ENCODE data around the gene EEA1. TPM values are rescaled to one million over a fixed set of nuclear protein-coding genes. Genes with fewer than 3 reads are reported as not detected.

Gene EEA1
- 24.6 and 34.9 TPM in 2 replicates for total RNA-seq (2013; cell fraction: nucleolus; rRNA removed)
- total RNA-seq (2014; rRNA removed) (9.3 and 10.8 TPM in 2 replicates), total RNA-seq (2014; rRNA removed; fragmentation: Illumina TruSeq; extraction: Trizol) (17.3 and 21.7 TPM in 2 replicates), total RNA-seq (2021) (26.5 and 27.7 TPM in 2 replicates), polyA plus RNA-seq (2011; rRNA removed) (9.7 and 16.5 TPM in 2 replicates), polyA plus RNA-seq (2014; fragmentation: Illumina TruSeq; extraction: Trizol) (20.0 and 23.0 TPM in 2 replicates), polyA plus RNA-seq (2014; fragmentation: Nextera tagmentation; extraction: Ambion mirVana) (1 to 10 TPM; 5.5 to 9.5 TPM), polyA plus RNA-seq (2014; rRNA removed) (4.9 and 6.9 TPM in 2 replicates), polyA plus RNA-seq (2016; fragmentation: Nextera tagmentation; extraction: Ambion mirVana) (10 to 100 TPM; 38.4 to 40.3 TPM), polyA minus RNA-seq (2011; rRNA and poly(A)+ RNA removed) (5.9 and 11.0 TPM in 2 replicates), Bru-seq, nascent RNA (percentile 81 among the genes with signal in this experiment), BruChase-seq, experiment 1, labeled RNA remaining after a 6-hour chase (percentile 81 among the genes with signal in this experiment), BruChase-seq, experiment 2, labeled RNA remaining after a 2-hour chase (percentile 82 among the genes with signal in this experiment)
- 2.3 TPM for polyA plus RNA-seq (2011; ENCODE audit: low read depth)
- polyA plus RNA-seq (2011; cell fraction: cytosol; rRNA removed) = 2.1 and 2.2 TPM in 2 replicates
- polyA plus RNA-seq (2011; cell fraction: nucleus; rRNA removed) = 6.8 and 9.4 TPM in 2 replicates
- 4.1 and 7.0 TPM in 2 replicates for polyA plus RNA-seq (2012)
- 11.2 and 17.9 TPM in 2 replicates for polyA minus RNA-seq (2011; cell fraction: cytosol; rRNA and poly(A)+ RNA removed)
- 9.7 and 10.8 TPM in 2 replicates for polyA minus RNA-seq (2011; cell fraction: nucleus; rRNA and poly(A)+ RNA removed)
- long read RNA-seq, experiment 1, partial matches to known transcripts = 14 of 18 reads
- long read RNA-seq, experiment 1, other reads (novel, unspliced or antisense) = 4 of 18 reads
- long read RNA-seq, experiment 2, partial matches to known transcripts = 34 of 40 reads
- long read RNA-seq, experiment 2, other reads (novel, unspliced or antisense) = 6 of 40 reads

DNA sequence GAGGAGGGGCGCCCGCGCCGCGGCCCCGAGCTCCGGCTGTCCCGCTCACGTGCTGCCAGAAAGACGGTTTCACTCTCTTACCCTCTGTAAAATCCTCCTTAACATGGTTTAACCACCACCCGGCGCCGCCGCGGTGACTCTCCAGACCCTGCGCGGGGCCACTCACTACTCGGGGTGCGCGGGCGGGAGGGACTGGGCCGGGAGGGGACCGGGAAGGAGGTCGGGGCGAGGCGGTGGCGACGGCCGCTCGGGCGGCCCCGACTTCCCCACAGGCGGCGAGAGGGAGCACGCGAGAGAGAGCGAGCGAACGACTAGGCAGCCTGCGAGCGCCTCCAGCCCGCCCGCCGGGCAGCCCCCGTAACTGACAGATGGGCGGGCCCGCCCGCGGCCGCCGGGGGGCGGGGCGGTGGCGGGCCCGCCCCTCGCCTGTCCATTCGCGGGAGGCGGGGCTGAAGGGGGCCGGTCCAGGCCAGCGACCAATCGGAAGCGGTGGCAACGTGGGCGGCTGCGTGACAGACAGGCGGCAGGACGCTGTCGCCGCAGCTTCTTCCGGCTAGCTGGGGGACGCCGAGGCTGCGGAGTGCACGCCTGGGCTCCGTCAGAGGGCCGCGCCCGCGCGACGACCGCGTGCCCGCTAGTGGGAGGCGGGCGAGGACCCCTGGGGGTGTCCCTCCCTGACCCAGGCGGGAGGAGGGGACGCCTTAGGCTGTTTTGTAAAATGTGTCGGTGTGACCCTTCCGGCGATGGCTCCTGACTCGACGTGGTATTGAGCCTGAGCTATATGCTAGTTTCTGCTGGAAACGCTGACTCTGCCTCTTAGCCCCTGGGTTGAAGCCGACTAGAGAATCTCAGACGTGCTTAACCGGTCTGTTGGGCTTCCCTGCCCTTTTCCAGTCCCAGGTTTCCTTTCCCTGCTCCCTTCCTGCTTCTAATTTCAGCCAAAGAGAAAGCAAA is at the start of gene EEA1:
Gene EEA1 (minus strand): TSS at position 334 of the 954 bp plus-strand sequence. CDS start 229 bp downstream, at position 105.
- Histone ChIP-seq H3K4me2 (ENCODE audit: control insufficient read depth, insufficient read depth) (peak within 1 kb of the TSS; percentile 99), H3K27me3 (replicated peaks in 1 of 2; ENCODE audit: control insufficient read depth in 2 of 2, insufficient read depth in 2 of 2, low read length in 1 of 2) (no peaks in the 10 kb centered on the region), H3K36me3 (ENCODE audit: control insufficient read depth in 2 of 2, insufficient read depth in 2 of 2, low read length in 1 of 2) (no peaks in the 10 kb centered on the region), H3K9me3 (replicated peaks; ENCODE audit: control insufficient read depth, insufficient read depth, low read length) (no peaks in the 10 kb centered on the region), H3K4me1 (ENCODE audit: control insufficient read depth, insufficient read depth, low read length) (peaks cover 4% of the 10 kb centered on the region), H3K9ac (ENCODE audit: control insufficient read depth, insufficient read depth, low read length) (peak within 1 kb of the TSS; percentile 98), H4K20me1 (ENCODE audit: control insufficient read depth, insufficient read depth) (no peaks in the 10 kb centered on the region), H3K79me2 (ENCODE audit: control insufficient read depth, insufficient read depth, low read length) (peaks cover 40% of the 10 kb centered on the region), H3K4me3 (peak within 1 kb of the TSS; percentile 79), H2AFZ (ENCODE audit: control insufficient read depth, low read depth, low read length) (peak within 1 kb of the TSS; percentile 90), H3K27ac (ENCODE audit: control insufficient read depth, insufficient read depth) (peak within 1 kb of the TSS; percentile 98)
- ATAC-seq = peak; percentile 87
- CTCF ChIA-PET = interaction anchor here (0.6 to 1.9 kb wide), 15 partner anchors 9 to 549 kb away, joined by 3 to 12 read pairs (median 3); no protein-coding TSS in a partner anchor
- SMC1A ChIA-PET (ENCODE audit: uncharacterized antibody, unreplicated experiment) = interaction anchor here (1.0 to 7.4 kb wide), 14 partner anchors 9 to 479 kb away, joined by 3 to 76 read pairs (median 5); no protein-coding TSS in a partner anchor
- POLR2A ChIA-PET = interaction anchor here (0.6 to 2.0 kb wide), 12 partner anchors 9 to 490 kb away, joined by 3 to 11 read pairs (median 3); no protein-coding TSS in a partner anchor
- peak; percentile 84 for DNase-seq (ENCODE audit: low read depth, low spot score)
- intact Hi-C loops (cut with micrococcal nuclease; ENCODE audit: unreplicated experiment) = loop anchor here (5.0 kb wide), 5 partner anchors 43 to 448 kb away; partner anchors contain the start of genes NUDT4 and PLEKHG7
- RAD21 ChIA-PET (ENCODE audit: unreplicated experiment) = interaction anchor here (0.7 to 2.2 kb wide), 17 partner anchors 15 to 491 kb away, joined by 3 to 9 read pairs (median 4); no protein-coding TSS in a partner anchor
- BruUV-seq (replicated peaks) = no TSS peak
- in situ Hi-C loops (cut with MboI) = no loop called here
- FAIRE-seq = peak; percentile 73
- WGBS (ENCODE audit: insufficient coverage, insufficient replicate concordance, low lambda C conversion rate, missing lambda C conversion rate) = under 1% methylated on average over 62 of the region's 98 CpGs
- TF ChIP-seq SMAD1 (IDR thresholded peaks at IDR 0.05; ENCODE audit: low read depth, partially characterized antibody) (no peak), MEF2A (IDR thresholded peaks at IDR 0.05; ENCODE audit: insufficient read depth, low read depth, low read length) (peak; percentile 37; the same call in 1 of the 2 replicates), PAX5 (IDR thresholded peaks at IDR 0.05; ENCODE audit: borderline replicate concordance, low read depth, low read length) (no peak), CBFB (IDR thresholded peaks at IDR 0.05; ENCODE audit: low read depth) (no peak; the same call in 1 of the 2 replicates), GABPA (IDR thresholded peaks at IDR 0.05; ENCODE audit: low read depth) (no peak), CBX5 (IDR thresholded peaks at IDR 0.05; ENCODE audit: low read depth) (0 out of 2 replicates have a peak, but pooled peaks have one; percentile 62), TCF12 (IDR thresholded peaks at IDR 0.05; ENCODE audit: low read depth, low read length) (0 out of 2 replicates have a peak, but pooled peaks have one; percentile 19), ZBED1 (IDR thresholded peaks at IDR 0.05; ENCODE audit: borderline replicate concordance) (0 out of 2 replicates have a peak, but pooled peaks have one; percentile 46), FOXM1 (IDR thresholded peaks at IDR 0.05; ENCODE audit: low read depth, low read length) (no peak), TARDBP (IDR thresholded peaks at IDR 0.05; ENCODE audit: borderline replicate concordance) (peak; percentile 83), CHD1 (IDR thresholded peaks at IDR 0.05; ENCODE audit: low read depth, low read length) (no peak), SMAD5 (IDR thresholded peaks at IDR 0.05; ENCODE audit: low read depth) (peak; percentile 80), EP300 (IDR thresholded peaks at IDR 0.05; ENCODE audit: borderline replicate concordance in 1 of 2, control insufficient read depth in 1 of 2, low read depth in 2 of 2, low read length in 2 of 2) (peak; percentile 30 to 35; a peak in 2 of 4 replicates), SRF (IDR thresholded peaks at IDR 0.05; ENCODE audit: low read depth in 2 of 2, low read length in 2 of 2) (0 out of 4 replicates have a peak, but pooled peaks of 1 of the 2 experiments have one; percentile 47), CHD2 (IDR thresholded peaks at IDR 0.05; ENCODE audit: borderline replicate concordance, low read depth, low read length) (0 out of 2 replicates have a peak, but pooled peaks have one; percentile 45), POLR2A (IDR thresholded peaks at IDR 0.05; ENCODE audit: low read depth, low read length) (peak; percentile 96)
- TF ChIP-seq, protein P1, sequence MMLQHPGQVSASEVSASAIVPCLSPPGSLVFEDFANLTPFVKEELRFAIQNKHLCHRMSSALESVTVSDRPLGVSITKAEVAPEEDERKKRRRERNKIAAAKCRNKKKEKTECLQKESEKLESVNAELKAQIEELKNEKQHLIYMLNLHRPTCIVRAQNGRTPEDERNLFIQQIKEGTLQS (IDR thresholded peaks at IDR 0.05; ENCODE audit: borderline replicate concordance, extremely low read depth, low read depth, low read length) = no peak
- TF ChIP-seq, protein P2, sequence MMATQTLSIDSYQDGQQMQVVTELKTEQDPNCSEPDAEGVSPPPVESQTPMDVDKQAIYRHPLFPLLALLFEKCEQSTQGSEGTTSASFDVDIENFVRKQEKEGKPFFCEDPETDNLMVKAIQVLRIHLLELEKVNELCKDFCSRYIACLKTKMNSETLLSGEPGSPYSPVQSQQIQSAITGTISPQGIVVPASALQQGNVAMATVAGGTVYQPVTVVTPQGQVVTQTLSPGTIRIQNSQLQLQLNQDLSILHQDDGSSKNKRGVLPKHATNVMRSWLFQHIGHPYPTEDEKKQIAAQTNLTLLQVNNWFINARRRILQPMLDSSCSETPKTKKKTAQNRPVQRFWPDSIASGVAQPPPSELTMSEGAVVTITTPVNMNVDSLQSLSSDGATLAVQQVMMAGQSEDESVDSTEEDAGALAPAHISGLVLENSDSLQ (IDR thresholded peaks at IDR 0.05) = peak; percentile 98
